Thyroid gland (tissue), 4 donors: ENCODE data around the gene GALNT8.

Experiments used
- POLR2A ChIP-seq, 2 donors: fragments of 450-650 bp; IDR thresholded peaks; one replicate each; pipeline ENCODE4 v1.6.1; 2017; ENCODE audit warnings: antibody characterized with exemption in 2 of 2, mild to moderate bottlenecking in 2 of 2, moderate library complexity in 1 of 2
- TF ChIP-seq, protein P1 (sequence below), 6 experiments: fragments of 200-600 bp in 3 of 6; fragments of 450-650 bp in 3 of 6; sonication (generic) in 3 of 6; IDR thresholded peaks; one replicate each; pipeline ENCODE4 v1.5.1; 2016 to 2019; ENCODE audit warnings: antibody characterized with exemption in 6 of 6, mild to moderate bottlenecking in 2 of 6, inconsistent platforms in 1 of 6, moderate library complexity in 1 of 6

DNA sequence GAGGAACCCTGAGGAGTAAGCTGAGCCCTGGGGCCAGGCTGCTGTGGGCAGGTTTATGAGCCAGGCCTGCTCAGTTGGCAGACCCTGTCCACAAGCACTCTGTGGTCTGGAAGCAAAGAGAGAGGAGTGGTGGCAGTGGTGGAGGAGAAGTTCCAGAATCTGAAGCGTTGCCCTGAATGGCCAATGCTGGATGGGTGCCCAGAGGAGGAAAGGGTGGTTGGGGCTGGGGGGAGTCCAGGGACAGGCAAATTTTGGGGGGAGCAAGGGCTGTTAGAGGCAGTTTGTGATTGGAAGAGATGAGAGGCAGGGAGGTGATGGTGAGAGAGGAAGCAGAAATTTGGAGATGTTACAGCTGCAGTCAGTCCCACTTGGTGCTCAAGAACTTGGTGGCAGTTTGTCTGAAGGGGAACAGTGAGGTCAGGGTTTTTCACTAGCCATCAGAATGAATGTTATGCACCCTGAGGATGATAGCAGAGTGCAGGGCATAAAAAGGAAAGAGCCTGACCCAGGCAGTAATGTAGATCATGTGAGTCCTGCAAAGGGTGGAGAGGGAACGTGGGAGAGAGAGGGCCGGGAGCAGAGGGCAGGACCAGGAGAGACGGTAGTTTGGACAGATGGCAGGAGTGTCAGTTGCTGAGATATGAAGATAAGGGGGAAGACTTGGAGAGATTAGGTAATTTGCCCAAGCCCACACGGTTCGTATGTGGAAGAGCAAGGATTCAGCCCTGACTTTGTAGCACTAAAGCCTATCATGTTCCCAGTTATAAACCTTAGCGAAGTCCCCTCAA, 51.2 kb downstream of the GALNT8 start:
- no peak for TF ChIP-seq POLR2A (IDR thresholded peaks at IDR 0.05)
- TF ChIP-seq, protein P1, sequence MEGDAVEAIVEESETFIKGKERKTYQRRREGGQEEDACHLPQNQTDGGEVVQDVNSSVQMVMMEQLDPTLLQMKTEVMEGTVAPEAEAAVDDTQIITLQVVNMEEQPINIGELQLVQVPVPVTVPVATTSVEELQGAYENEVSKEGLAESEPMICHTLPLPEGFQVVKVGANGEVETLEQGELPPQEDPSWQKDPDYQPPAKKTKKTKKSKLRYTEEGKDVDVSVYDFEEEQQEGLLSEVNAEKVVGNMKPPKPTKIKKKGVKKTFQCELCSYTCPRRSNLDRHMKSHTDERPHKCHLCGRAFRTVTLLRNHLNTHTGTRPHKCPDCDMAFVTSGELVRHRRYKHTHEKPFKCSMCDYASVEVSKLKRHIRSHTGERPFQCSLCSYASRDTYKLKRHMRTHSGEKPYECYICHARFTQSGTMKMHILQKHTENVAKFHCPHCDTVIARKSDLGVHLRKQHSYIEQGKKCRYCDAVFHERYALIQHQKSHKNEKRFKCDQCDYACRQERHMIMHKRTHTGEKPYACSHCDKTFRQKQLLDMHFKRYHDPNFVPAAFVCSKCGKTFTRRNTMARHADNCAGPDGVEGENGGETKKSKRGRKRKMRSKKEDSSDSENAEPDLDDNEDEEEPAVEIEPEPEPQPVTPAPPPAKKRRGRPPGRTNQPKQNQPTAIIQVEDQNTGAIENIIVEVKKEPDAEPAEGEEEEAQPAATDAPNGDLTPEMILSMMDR (IDR thresholded peaks at IDR 0.05), result no peak
